ENCODE measurements around the gene BAIAP2L2. TPM values are rescaled to one million over a fixed set of nuclear protein-coding genes. Genes with fewer than 3 reads are reported as not detected.

BAIAP2L2 gene
- total and polyA plus RNA-seq, 7 donors = 0.16 to 48.7 (median 0.71) TPM

DNA sequence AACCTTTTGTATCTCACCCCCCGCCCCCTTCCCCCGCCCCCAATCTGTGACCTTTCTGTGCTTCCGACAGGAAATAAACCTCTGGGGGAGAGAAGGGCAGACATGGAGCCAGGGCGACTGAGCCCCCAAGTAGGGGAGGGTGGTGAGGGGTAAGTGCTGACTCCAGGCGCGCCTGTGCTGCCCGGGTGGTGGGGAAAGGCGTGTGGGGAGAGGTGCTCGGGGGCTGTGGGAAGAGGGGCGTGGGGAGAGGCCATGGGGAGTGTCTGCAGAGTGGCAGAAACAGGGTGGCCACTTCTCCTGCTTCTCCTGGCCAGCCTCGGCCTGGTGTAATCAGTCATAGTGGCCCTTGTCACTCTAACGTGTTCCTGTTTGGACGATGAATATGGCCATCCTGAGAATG, 34.5 kb downstream of the BAIAP2L2 start:
- H3K27ac ChIP-seq = no peak overlapping the region
- intact Hi-C loops (cut with DNase I) = no loop called here
- H3K4me3 ChIP-seq = no peak overlapping the region
- no peak for TF ChIP-seq EP300 (IDR thresholded peaks at IDR 0.05)
- TF ChIP-seq, protein P1, sequence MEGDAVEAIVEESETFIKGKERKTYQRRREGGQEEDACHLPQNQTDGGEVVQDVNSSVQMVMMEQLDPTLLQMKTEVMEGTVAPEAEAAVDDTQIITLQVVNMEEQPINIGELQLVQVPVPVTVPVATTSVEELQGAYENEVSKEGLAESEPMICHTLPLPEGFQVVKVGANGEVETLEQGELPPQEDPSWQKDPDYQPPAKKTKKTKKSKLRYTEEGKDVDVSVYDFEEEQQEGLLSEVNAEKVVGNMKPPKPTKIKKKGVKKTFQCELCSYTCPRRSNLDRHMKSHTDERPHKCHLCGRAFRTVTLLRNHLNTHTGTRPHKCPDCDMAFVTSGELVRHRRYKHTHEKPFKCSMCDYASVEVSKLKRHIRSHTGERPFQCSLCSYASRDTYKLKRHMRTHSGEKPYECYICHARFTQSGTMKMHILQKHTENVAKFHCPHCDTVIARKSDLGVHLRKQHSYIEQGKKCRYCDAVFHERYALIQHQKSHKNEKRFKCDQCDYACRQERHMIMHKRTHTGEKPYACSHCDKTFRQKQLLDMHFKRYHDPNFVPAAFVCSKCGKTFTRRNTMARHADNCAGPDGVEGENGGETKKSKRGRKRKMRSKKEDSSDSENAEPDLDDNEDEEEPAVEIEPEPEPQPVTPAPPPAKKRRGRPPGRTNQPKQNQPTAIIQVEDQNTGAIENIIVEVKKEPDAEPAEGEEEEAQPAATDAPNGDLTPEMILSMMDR (IDR thresholded peaks at IDR 0.05) = no peak
- no peak for TF ChIP-seq POLR2A (IDR thresholded peaks at IDR 0.05)
- no peak for TF ChIP-seq POLR2AphosphoS5 (IDR thresholded peaks at IDR 0.05)
- H3K27me3 ChIP-seq = peaks cover 0 to 13% (median 9%) of the 10 kb centered on the region in 3 donors
- peaks cover 0 to 44% (median 8%) of the 10 kb centered on the region in 4 donors for H3K36me3 ChIP-seq
- DNase-seq = no peak
- 89 to 90% methylated on average over 13 of the region's 13 CpGs for WGBS, 2 donors
- H3K9me3 ChIP-seq = no peaks in the 10 kb centered on the region
- H3K4me1 ChIP-seq = peaks cover 0 to 5% (median 4%) of the 10 kb centered on the region in 4 donors

DNA sequence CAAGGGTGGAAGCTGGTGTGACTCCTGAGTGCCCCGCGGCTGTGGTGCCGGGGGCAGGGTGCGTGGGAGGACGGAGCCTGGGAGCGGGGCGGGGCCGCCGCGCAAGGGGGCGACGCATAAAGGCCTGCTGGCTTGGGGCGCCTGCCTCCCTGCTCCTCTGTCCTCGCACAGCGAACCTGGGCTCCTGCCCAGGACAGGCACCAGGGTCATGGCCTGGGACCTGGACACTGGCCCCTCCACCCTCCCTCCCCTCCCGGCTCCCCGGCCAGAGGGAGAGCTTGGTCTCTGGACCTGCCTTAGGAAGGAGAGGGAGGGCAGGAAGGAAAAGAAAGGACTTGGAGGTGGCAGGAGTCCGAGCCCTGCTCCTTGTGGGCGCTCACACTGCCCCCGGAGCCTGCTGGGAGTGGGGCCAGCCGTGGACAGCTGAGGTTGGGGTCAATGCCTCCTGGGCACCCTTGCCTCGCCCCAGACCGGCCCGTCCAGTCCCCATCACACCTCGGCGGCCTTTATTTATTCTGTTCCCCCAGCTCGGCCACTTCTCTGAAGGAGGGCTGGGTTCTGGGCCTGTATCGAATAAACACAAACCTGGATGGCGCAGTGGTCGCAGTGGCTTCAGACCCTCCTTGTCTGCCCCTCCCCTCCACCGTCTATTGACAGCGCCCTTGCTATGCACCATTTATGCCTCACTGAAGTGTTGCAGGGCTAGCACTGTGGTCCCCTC, 35.2 kb downstream of the BAIAP2L2 start:
- Histone ChIP-seq H3K27ac (no peak overlapping the region), H3K27me3 (peaks cover 0 to 6% (median 2%) of the 10 kb centered on the region in 3 donors), H3K4me3 (no peak overlapping the region), H3K9me3 (no peaks in the 10 kb centered on the region), H3K4me1 (peaks cover 0 to 6% (median 5%) of the 10 kb centered on the region in 4 donors), H3K36me3 (peaks cover 0 to 44% (median 8%) of the 10 kb centered on the region in 4 donors)
- intact Hi-C loops (cut with DNase I) = no loop called here
- WGBS, 2 donors = 93 to 94% methylated on average over 32 of the region's 32 CpGs
- no peak for DNase-seq
- TF ChIP-seq POLR2AphosphoS5 (IDR thresholded peaks at IDR 0.05) (no peak), POLR2A (IDR thresholded peaks at IDR 0.05) (no peak), EP300 (IDR thresholded peaks at IDR 0.05) (no peak)

DNA sequence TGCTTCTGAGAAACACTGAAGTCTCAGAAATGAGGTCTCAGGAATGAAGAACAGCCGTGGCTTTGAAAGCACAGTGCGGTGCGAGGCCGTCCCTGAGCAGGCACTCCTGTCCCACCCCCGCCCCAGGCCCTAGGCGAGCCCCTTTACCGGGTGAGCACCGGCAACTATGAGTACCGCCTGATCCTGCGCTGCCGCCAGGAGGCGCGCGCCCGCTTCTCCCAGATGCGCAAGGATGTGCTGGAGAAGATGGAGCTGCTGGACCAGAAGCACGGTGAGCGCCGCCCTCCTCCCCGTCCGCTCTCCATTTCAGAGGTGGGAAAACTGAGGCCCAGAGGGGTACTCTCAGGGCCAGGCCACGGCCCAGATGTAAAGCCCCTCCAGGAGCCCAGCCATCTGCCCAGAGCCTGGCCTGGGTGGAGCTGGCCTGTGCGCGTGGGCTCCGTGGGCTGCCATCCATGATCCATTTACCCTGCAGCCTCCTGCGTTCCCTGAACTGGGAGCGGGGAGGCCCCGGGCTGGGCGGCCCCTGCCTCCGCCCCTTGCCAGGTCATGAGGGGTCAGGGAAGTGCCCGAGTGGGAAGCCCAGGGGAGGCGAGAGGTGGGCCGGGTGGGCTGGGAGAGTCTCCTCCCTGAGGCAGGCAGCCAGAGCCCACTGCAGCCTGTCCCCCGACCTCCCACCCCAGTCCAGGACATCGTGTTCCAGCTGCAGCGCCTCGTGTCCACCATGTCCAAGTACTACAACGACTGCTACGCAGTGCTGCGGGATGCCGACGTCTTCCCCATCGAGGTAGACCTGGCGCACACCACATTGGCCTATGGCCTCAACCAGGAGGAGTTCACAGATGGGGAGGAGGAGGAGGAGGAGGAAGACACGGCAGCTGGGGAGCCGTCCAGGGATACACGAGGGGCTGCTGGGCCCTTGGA, 36.0 kb downstream of the BAIAP2L2 start:
- no peak overlapping the region for H3K4me3 ChIP-seq
- no peaks in the 10 kb centered on the region for H3K9me3 ChIP-seq
- 92 to 94% methylated on average over 47 of the region's 47 CpGs for WGBS, 2 donors
- peaks cover 0 to 15% (median 14%) of the 10 kb centered on the region in 4 donors for H3K4me1 ChIP-seq
- H3K36me3 ChIP-seq = peaks cover 0 to 44% (median 8%) of the 10 kb centered on the region in 4 donors
- TF ChIP-seq EP300 (IDR thresholded peaks at IDR 0.05) = no peak
- TF ChIP-seq, protein P1 (IDR thresholded peaks at IDR 0.05) = peak in 3 of 4 experiments; percentile 8 to 29 (median 13)
- H3K27me3 ChIP-seq = no peaks in the 10 kb centered on the region
- no peak for DNase-seq
- intact Hi-C loops (cut with DNase I) = no loop called here
- H3K27ac ChIP-seq = no peak overlapping the region

DNA sequence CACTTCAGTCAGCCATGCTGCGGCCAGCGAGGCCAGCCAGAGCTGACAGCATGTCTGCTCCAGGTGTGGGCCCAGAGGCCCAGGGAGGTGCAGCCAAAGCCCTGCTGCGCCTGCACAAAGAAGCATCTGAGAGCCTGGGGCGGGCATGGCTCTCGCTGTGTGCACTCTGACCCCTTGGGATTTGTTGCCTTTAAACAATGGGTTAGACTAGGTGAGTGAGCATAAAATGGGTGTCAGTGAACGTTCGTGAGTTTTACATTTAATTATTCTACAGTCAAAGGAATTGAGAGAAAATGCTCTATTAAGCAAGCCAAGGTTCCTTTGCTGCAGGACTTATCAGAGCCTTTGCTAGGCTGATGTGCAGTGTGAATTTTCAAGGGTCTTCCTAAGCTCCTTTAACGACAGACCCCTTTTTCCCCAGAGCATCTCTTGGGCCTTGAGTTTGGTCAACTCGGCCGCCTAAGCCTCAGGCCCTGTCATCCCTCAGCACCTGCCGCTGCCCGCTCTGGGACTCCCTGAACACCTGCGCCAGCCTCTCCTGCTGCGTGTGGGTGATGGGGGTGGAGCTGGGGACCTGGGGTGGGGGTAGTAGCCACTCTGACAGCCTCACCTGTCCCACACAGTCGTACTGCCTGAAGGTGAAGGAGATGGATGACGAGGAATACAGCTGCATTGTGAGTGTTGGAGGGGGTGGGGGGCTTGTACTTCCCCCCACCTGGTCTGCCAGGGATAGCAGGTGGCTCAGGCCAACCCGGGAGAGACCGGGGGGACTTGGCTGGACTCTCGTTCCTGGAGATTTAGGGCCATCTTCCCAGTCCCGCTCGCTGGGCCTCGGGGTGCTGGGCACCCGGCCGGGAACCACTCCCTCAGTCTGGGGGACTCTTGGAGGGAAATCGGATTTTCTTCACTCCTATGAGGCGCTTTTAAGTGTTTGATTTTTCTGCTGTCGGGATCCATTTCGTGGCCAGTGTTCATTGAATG, 37.0 kb downstream of the BAIAP2L2 start:
- TF ChIP-seq, protein P1 (IDR thresholded peaks at IDR 0.05) = no peak
- TF ChIP-seq POLR2AphosphoS5 (IDR thresholded peaks at IDR 0.05) = no peak
- no peak for TF ChIP-seq EP300 (IDR thresholded peaks at IDR 0.05)
- no peak for TF ChIP-seq POLR2A (IDR thresholded peaks at IDR 0.05)
- Histone ChIP-seq H3K9me3 (no peaks in the 10 kb centered on the region), H3K4me3 (no peak overlapping the region), H3K27me3 (no peaks in the 10 kb centered on the region), H3K27ac (no peak overlapping the region), H3K36me3 (peaks cover 0 to 44% (median 8%) of the 10 kb centered on the region in 4 donors), H3K4me1 (peaks cover 0 to 25% (median 24%) of the 10 kb centered on the region in 4 donors)
- intact Hi-C loops (cut with DNase I) = no loop called here
- WGBS, 2 donors = 94 to 95% methylated on average over 28 of the region's 28 CpGs
- no peak for DNase-seq
